Adrenal gland (tissue), 12 donors: ENCODE measurements around the gene APOL2. TPM values are rescaled to one million over a fixed set of nuclear protein-coding genes. Genes with fewer than 3 reads are reported as not detected.

Experiments
- DNase-seq, 7 donors: peaks; one replicate each; pipeline ENCODE4 v3.0.0-alpha.2; 2019 to 2020
- H3K27ac ChIP-seq, 5 donors: fragments of 200-600 bp; sonication (generic) in 4 of 5; 1 replicate in 3 of 5; 2 replicates in 2 of 5; pipeline versions ENCODE4 v1.5.1 to v1.8.0; 2016 to 2020; ENCODE audit warnings: mild to moderate bottlenecking in 1 of 5
- H3K27me3 ChIP-seq: fragments of 200-600 bp; 2 replicates; pipeline ENCODE4 v1.8.0; 2021
- H3K36me3 ChIP-seq, 2 donors: fragments of 200-600 bp; replicated peaks in 1 of 2; 1 replicate in 1 of 2; 2 replicates in 1 of 2; pipeline versions ENCODE4 v1.5.1 to v1.8.0; 2018 to 2022
- H3K4me1 ChIP-seq, 2 donors: fragments of 200-600 bp; replicated peaks in 1 of 2; 1 replicate in 1 of 2; 2 replicates in 1 of 2; pipeline versions ENCODE4 v1.5.1 to v1.8.0; 2018 to 2021
- H3K4me3 ChIP-seq, 4 donors: fragments of 200-600 bp; sonication (generic) in 3 of 4; one replicate each; pipeline ENCODE4 v1.5.1; 2016 to 2018
- H3K9me3 ChIP-seq, 3 donors: fragments of 200-600 bp; sonication (generic) in 1 of 3; replicated peaks in 1 of 3; 1 replicate in 2 of 3; 2 replicates in 1 of 3; pipeline versions ENCODE4 v1.5.1 to v1.8.0; 2016 to 2021
- CTCF ChIP-seq, 6 experiments: fragments of 450-650 bp in 4 of 6; fragments of 200-600 bp in 2 of 6; sonication (generic) in 1 of 6; IDR thresholded peaks; 1 replicate in 5 of 6; 2 replicates in 1 of 6; pipeline versions ENCODE4 v1.5.1 to v1.8.0; 2016 to 2021; ENCODE audit warnings: antibody characterized with exemption in 6 of 6, mild to moderate bottlenecking in 2 of 6, moderate library complexity in 1 of 6
- POLR2A ChIP-seq, 2 donors: fragments of 450-650 bp; IDR thresholded peaks; one replicate each; pipeline ENCODE4 v1.6.1; 2017; ENCODE audit warnings: antibody characterized with exemption in 2 of 2, mild to moderate bottlenecking in 2 of 2, moderate library complexity in 1 of 2
- WGBS, 4 donors: extraction: QIAGEN DNeasy Blood & Tissue Kit in 2 of 4; methylation state at CpG; one replicate each; pipeline versions ENCODE4 v1.1.5 to v1.1.7; 2013 to 2017; 5-methylcytosine and 5-hydroxymethylcytosine counted together
- intact Hi-C, 2 donors: fragments of 100-400 bp; cut with DNase I; formaldehyde crosslinking; loops; one replicate each; pipeline versions ENCODE4 v1.14.1 to v1.15.0; 2022 to 2023
- microRNA-seq, 3 donors: library from miRNA; unstranded; fragments of <30 nt; microRNA quantifications; one replicate each; pipeline ENCODE4, GENCODE V29; 2017 to 2020
- polyA plus RNA-seq, 3 donors: library from polyadenylated mRNA; stranded (reverse); fragments of 200-250 nt in 2 of 3; fragments of 350-450 nt in 1 of 3; fragmentation: Illumina TruSeq in 1 of 3; extraction: RNeasy Lipid Tissue Mini Kit (QIAGEN cat#74804) in 1 of 3; gene quantifications; one replicate each; pipeline ENCODE4 v1.2.3, GENCODE V29; 2013 to 2014
- small RNA-seq, 2 donors: library from RNA; depleted of rRNA; stranded (forward); fragments of <200 nt; gene quantifications; one replicate each; pipeline ENCODE3, GENCODE V24; 2016
- total RNA-seq, 9 donors: library from RNA; depleted of rRNA in 4 of 9; stranded (reverse); fragments of >200 nt in 4 of 9; fragments of 120-200 nt in 1 of 9; fragmentation: NEBNext Ultra II Directional in 1 of 9; extraction: Animal tissue kit (Norgen Biotek cat#: 25700) in 1 of 9; gene quantifications; one replicate each; pipeline versions ENCODE4 v1.1.0 to v1.2.4, GENCODE V29; 2013 to 2023
- donor health status: healthy with polysubstance abuse.
- donor health status: Bipolar disorder and iron deficiency.
- donor health status: DM: yes; HTN: yes; CAD: no.
- donor health status: DM: no; HTN: no; CAD: no.
- donor health status: DM: no; HTN: no; CAD: no.
- donor health status: DM: yes; HTN: yes; CAD: no.

The APOL2 gene
- total and polyA plus RNA-seq, 12 donors = 16.1 to 73.8 (median 40.0) TPM

- Histone ChIP-seq H3K36me3 (no peaks in the 10 kb centered on the region), H3K4me1 (no peaks in the 10 kb centered on the region), H3K4me3 (no peak overlapping the region), H3K9me3 (no peaks in the 10 kb centered on the region), H3K27me3 (no peaks in the 10 kb centered on the region), H3K27ac (no peak overlapping the region)
- intact Hi-C loops = loop anchor here in 1 of 2 donors (5.0 kb wide), 1 partner anchor 35 kb away; no protein-coding TSS in a partner anchor
- 54 to 82% (median 72%) methylated on average over 7 of the region's 7 CpGs for WGBS, 4 donors
- TF ChIP-seq POLR2A (IDR thresholded peaks at IDR 0.05) (no peak), CTCF (IDR thresholded peaks at IDR 0.05) (no peak)
- DNase-seq = no peak
Measured at GRCh38 chr22:36182056-36182455, 57.3 kb downstream of the APOL2 start.

GRCh38 chr22:36180928-36181327, 58.4 kb downstream of the APOL2 start:
- no peak for TF ChIP-seq POLR2A (IDR thresholded peaks at IDR 0.05)
- no peak for TF ChIP-seq CTCF (IDR thresholded peaks at IDR 0.05)
- Histone ChIP-seq H3K4me1 (no peaks in the 10 kb centered on the region), H3K9me3 (no peaks in the 10 kb centered on the region), H3K4me3 (no peak overlapping the region), H3K27ac (no peak overlapping the region), H3K36me3 (no peaks in the 10 kb centered on the region), H3K27me3 (no peaks in the 10 kb centered on the region)
- DNase-seq = peak in 1 of 7 donors; percentile 52
- intact Hi-C loops = loop anchor here in 1 of 2 donors (5.0 kb wide), 1 partner anchor 34 kb away; no protein-coding TSS in a partner anchor
- 65 to 100% (median 79%) methylated on average over 4 to 6 of the region's 6 CpGs for WGBS, 4 donors

- Histone ChIP-seq H3K36me3 (no peaks in the 10 kb centered on the region), H3K4me1 (no peaks in the 10 kb centered on the region), H3K4me3 (no peak overlapping the region), H3K27ac (no peak overlapping the region), H3K27me3 (no peaks in the 10 kb centered on the region), H3K9me3 (no peaks in the 10 kb centered on the region)
- WGBS, 4 donors = 49 to 63% (median 55%) methylated on average over 12 to 22 of the region's 22 CpGs
- intact Hi-C loops = loop anchor here in 1 of 2 donors (5.0 kb wide), 1 partner anchor 33 kb away; no protein-coding TSS in a partner anchor
- TF ChIP-seq CTCF (IDR thresholded peaks at IDR 0.05) (peak; percentile 83 to 92 (median 86)), POLR2A (IDR thresholded peaks at IDR 0.05) (no peak)
- DNase-seq = peak; percentile 81 to 96 (median 91)
Measured at GRCh38 chr22:36180038-36180880, 59.1 kb downstream of the APOL2 start.

- DNase-seq = no peak
- H3K4me3 ChIP-seq = no peak overlapping the region
- H3K36me3 ChIP-seq = no peaks in the 10 kb centered on the region
- no peaks in the 10 kb centered on the region for H3K4me1 ChIP-seq
- H3K9me3 ChIP-seq = no peaks in the 10 kb centered on the region
- H3K27me3 ChIP-seq = no peaks in the 10 kb centered on the region
- no peak overlapping the region for H3K27ac ChIP-seq
- no peak for TF ChIP-seq CTCF (IDR thresholded peaks at IDR 0.05)
- TF ChIP-seq POLR2A (IDR thresholded peaks at IDR 0.05) = no peak
- 74 to 84% (median 80%) methylated on average over 3 of the region's 3 CpGs for WGBS, 4 donors
- intact Hi-C loops = loop anchor here in 1 of 2 donors (2.0 kb wide), 1 partner anchor 30 kb away; no protein-coding TSS in a partner anchor
Measured at GRCh38 chr22:36177160-36177559, 62.2 kb downstream of the APOL2 start.

Small RNA genes within 50 kb of the gene (microRNA-seq; reads per million reads assigned to microRNA genes)
- 0 to 1.1 (median 0.28) reads per million in 3 donors for gene MIR6819

Small RNA genes within 50 kb of the gene (small RNA-seq; reads per million reads assigned to genes)
- gene MIR6819 = 0 reads per million in 2 donors

Other genes starting within 250 kb of the APOL2 start
- gene RBFOX2, start 210.7 kb downstream of the APOL2 start, total RNA-seq = 10 to 100 TPM; 52.0 to 86.6 (median 76.9) TPM
- gene RBFOX2, start 210.7 kb downstream of the APOL2 start, polyA plus RNA-seq = 10 to 100 TPM; 15.7 to 48.7 (median 28.5) TPM
- gene APOL3, start 78.8 kb downstream of the APOL2 start, total RNA-seq = 100 to 1,000 TPM in 1 of 9 donors, 10 to 100 TPM in 7, 1 to 10 TPM in 1; 8.9 to 123 (median 31.4) TPM
- gene APOL3, start 78.8 kb downstream of the APOL2 start, polyA plus RNA-seq = 10 to 100 TPM; 21.7 to 28.5 (median 22.1) TPM
- gene APOL4, start 37.7 kb downstream of the APOL2 start, total RNA-seq = 10 to 100 TPM in 1 of 9 donors, 1 to 10 TPM in 7, not detected in 1; 1.2 to 10.0 (median 3.9) TPM
- gene APOL4, start 37.7 kb downstream of the APOL2 start, polyA plus RNA-seq = 1 to 10 TPM; 2.1 to 3.6 (median 3.4) TPM
- gene APOL1, start 13.6 kb upstream of the APOL2 start, total RNA-seq = 10 to 100 TPM in 8 of 9 donors, 1 to 10 TPM in 1; 2.1 to 39.0 (median 30.3) TPM
- gene APOL1, start 13.6 kb upstream of the APOL2 start, polyA plus RNA-seq = 10 to 100 TPM; 19.9 to 21.2 (median 20.2) TPM
- gene MYH9, start 148.4 kb upstream of the APOL2 start, total RNA-seq = 100 to 1,000 TPM in 8 of 9 donors, 10 to 100 TPM in 1; 99.4 to 427 (median 350) TPM
- 100 to 1,000 TPM in 2 of 3 donors, 10 to 100 TPM in 1; 96.2 to 164 (median 133) TPM for gene MYH9, start 148.4 kb upstream of the APOL2 start, polyA plus RNA-seq
- gene TXN2, start 242.1 kb upstream of the APOL2 start, total RNA-seq = 100 to 1,000 TPM; 160 to 245 (median 189) TPM
- gene TXN2, start 242.1 kb upstream of the APOL2 start, polyA plus RNA-seq = 100 to 1,000 TPM; 213 to 241 (median 223) TPM